Suprapubic skin (tissue), 3 donors: ENCODE results near the gene ELF1.

ENCODE experiments used
- CTCF ChIP-seq, 2 donors: fragments of 200-600 bp in 1 of 2; fragments of 450-650 bp in 1 of 2; sonication (generic) in 1 of 2; IDR thresholded peaks; one replicate each; pipeline ENCODE4 v1.5.1; 2016 to 2019; ENCODE audit warnings: antibody characterized with exemption in 2 of 2, mild to moderate bottlenecking in 1 of 2, moderate library complexity in 1 of 2
- EP300 ChIP-seq: sonication (generic); formaldehyde crosslinking; IDR thresholded peaks from one replicate; pipeline ENCODE4 v1.6.1; 2017; ENCODE audit warnings: antibody characterized with exemption
- POLR2A ChIP-seq, 2 donors: fragments of 450-650 bp; IDR thresholded peaks; one replicate each; pipeline ENCODE4 v1.6.1; 2017; ENCODE audit warnings: antibody characterized with exemption in 2 of 2, mild to moderate bottlenecking in 2 of 2, moderate library complexity in 2 of 2

GRCh38 chr13:40895227-40896184 is 123.6 kb downstream of the ELF1 start:
- TF ChIP-seq CTCF (IDR thresholded peaks at IDR 0.05) (no peak), POLR2A (IDR thresholded peaks at IDR 0.05) (no peak), EP300 (no peak)
